SK-N-MC (cell line): ENCODE measurements around the gene AKNA.

ENCODE experiments used
- EZH2 ChIP-seq: fragments of 200-600 bp; sonication (generic); IDR thresholded peaks from one replicate; pipeline ENCODE4 v1.6.1; 2017; ENCODE audit warnings: antibody characterized with exemption
- FOXP2 ChIP-seq: optimal IDR thresholded peaks from 2 replicates; pipeline ENCODE3; 2011; ENCODE audit warnings: mild to moderate bottlenecking, moderate library complexity; ENCODE audit not compliant: insufficient read depth; ENCODE audit errors: extremely low read length, control extremely low read depth
- POLR2AphosphoS5 ChIP-seq: IDR thresholded peaks from 2 replicates; pipeline ENCODE4 v1.6.1; 2012; ENCODE audit warnings: mild to moderate bottlenecking, low read depth, low read length, borderline replicate concordance

DNA sequence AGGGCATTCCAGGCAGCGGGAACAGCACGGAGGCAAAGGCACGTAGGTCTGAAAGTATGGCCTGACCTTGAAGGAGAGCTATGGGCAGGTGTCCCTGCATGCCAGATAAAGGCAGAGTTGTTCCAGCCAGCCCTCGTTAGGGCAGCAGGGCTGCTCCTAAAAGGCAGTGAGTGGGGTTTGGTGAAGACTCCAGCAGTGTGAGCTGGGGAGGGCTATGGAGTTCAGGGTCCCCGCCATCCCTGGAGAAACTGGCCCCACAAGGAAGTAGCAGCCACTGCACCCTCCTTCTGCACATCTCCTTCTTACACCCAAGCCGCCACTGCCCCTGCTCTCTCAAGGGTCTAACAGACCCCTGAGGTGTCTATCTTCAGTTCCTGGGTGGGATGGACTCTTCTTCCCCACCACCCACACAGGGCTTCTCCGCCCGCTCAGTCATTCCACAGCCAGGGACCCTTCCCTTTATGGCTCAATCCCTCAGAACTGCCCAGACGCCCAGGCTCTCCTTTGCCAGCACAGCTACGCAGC lies 1.4 kb downstream of the AKNA start:
- TF ChIP-seq POLR2AphosphoS5, result no peak
- no peak for TF ChIP-seq EZH2
- no peak for TF ChIP-seq FOXP2
